ENCODE measurements around the gene ZNF275. TPM values are rescaled to one million over a fixed set of nuclear protein-coding genes. Genes with fewer than 3 reads are reported as not detected.

The ZNF275 gene
- total and polyA plus RNA-seq, 2 of the 4 experiments (the other 2 are of a cell fraction) = 6.6 to 9.7 TPM

- dilution Hi-C loops (cut with HindIII; ENCODE audit: low sequenced_read_pairs, unreplicated experiment) (no loop called here), intact Hi-C loops (cut with micrococcal nuclease) (no loop called here), in situ Hi-C loops (cut with MboI; ENCODE audit: low sequenced_read_pairs) (no loop called here)
- Histone ChIP-seq H3K4me2 (ENCODE audit: low read depth, low read length) (no peak overlapping the region), H3K4me3 (ENCODE audit: insufficient read depth, low read depth, low read length) (no peak overlapping the region), H3K4me1 (ENCODE audit: control insufficient read depth, insufficient read depth, low read length) (no peaks in the 10 kb centered on the region), H3K36me3 (ENCODE audit: control insufficient read depth, insufficient read depth, low read length) (no peaks in the 10 kb centered on the region), H2BK20ac (ENCODE audit: low read depth, low read length) (no peak overlapping the region), H2AK5ac (ENCODE audit: low read depth, low read length) (no peak overlapping the region), H3K79me1 (ENCODE audit: low read depth in 1 of 2, low read length in 2 of 2) (no peaks in the 10 kb centered on the region), H3K27me3 (ENCODE audit: control insufficient read depth, insufficient read depth, low read length) (peaks cover 8% of the 10 kb centered on the region), H2AFZ (replicated peaks; ENCODE audit: low read length, poor library complexity) (no peak overlapping the region), H4K8ac (ENCODE audit: low read depth in 2 of 2, low read length in 2 of 2) (no peak overlapping the region), H4K91ac (ENCODE audit: insufficient read depth, low read depth, low read length) (no peak overlapping the region), H2AK9ac (replicated peaks; ENCODE audit: low read depth, low read length, poor library complexity) (no peak overlapping the region), H4K5ac (ENCODE audit: low read depth, low read length) (no peak overlapping the region), H3K9me1 (ENCODE audit: insufficient read depth, low read length) (no peaks in the 10 kb centered on the region), H2BK120ac (ENCODE audit: low read depth, low read length) (no peak overlapping the region), H3K9me3 (ENCODE audit: control insufficient read depth, insufficient read depth, low read length) (0 out of 2 replicates have a peak, but pooled peaks cover 2% of the 10 kb centered on the region), H3K18ac (ENCODE audit: low read depth, low read length) (no peak overlapping the region), H2BK5ac (ENCODE audit: low read depth, low read length, poor library complexity, severe bottlenecking) (no peak overlapping the region), H4K20me1 (ENCODE audit: insufficient read depth, low read length) (no peaks in the 10 kb centered on the region), H3K56ac (ENCODE audit: extremely low read depth, insufficient read depth, low read length) (no peak overlapping the region), H3K27ac (ENCODE audit: insufficient read depth, low read length) (no peak overlapping the region), H2BK15ac (ENCODE audit: low read depth, low read length) (no peak overlapping the region), H3K9ac (ENCODE audit: low read depth, low read length) (no peak overlapping the region), H3K14ac (replicated peaks; ENCODE audit: low read depth, low read length) (no peak overlapping the region), H3K4ac (ENCODE audit: low read depth, low read length) (no peak overlapping the region), H3K23ac (ENCODE audit: low read depth, low read length) (no peak overlapping the region)
- ATAC-seq (ENCODE audit: low read depth) = no peak
- BruUV-seq (replicated peaks) = no TSS peak
- no peak for TF ChIP-seq RCOR1 (IDR thresholded peaks at IDR 0.05; ENCODE audit: insufficient replicate concordance, low read length)
- no peak for TF ChIP-seq POLR2A (IDR thresholded peaks at IDR 0.05; ENCODE audit: low read depth, low read length)
- no peak for TF ChIP-seq SMC3 (IDR thresholded peaks at IDR 0.05; ENCODE audit: low read depth, low read length)
- TF ChIP-seq MXI1 (IDR thresholded peaks at IDR 0.05; ENCODE audit: borderline replicate concordance, low read depth, low read length) = no peak
- TF ChIP-seq BHLHE40 (IDR thresholded peaks at IDR 0.05; ENCODE audit: low read depth, low read length) = no peak
- TF ChIP-seq USF2 (IDR thresholded peaks at IDR 0.05; ENCODE audit: low read depth, low read length) = no peak
- POLR2A ChIA-PET (ENCODE audit: unreplicated experiment) = no interaction called here
- CTCF ChIA-PET = no interaction called here
- DNase-seq = no peak
Observed at GRCh38 chrX:153372949-153373348, 39.0 kb downstream of the ZNF275 start.
